ENCODE measurements around the gene SNAPC2. TPM values are rescaled to one million over a fixed set of nuclear protein-coding genes. Genes with fewer than 3 reads are reported as not detected.

SNAPC2 gene
- total RNA-seq, 2 experiments from 2014 or later, result 20.4 to 24.1 TPM

DNA sequence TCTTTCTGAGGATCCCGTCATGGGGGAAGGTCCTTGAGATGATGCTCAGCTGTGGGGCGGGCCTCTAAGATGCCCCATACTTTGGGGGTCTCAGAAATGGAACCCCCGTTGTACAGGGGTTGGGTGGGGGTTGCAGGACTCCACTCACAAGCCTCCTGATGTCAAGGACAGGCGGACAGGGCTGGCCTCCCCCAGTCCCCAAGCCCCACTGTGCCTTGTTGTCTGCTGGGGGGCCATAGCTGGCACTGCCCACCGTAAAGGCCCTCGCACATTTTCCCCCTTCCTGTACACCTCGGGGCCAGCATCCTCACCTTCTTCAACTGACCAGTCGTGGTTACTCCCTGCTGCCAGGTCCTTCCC, 2.7 kb downstream of the SNAPC2 start:
- no peak for DNase-seq
- H3K36me3 Mint-ChIP-seq (ENCODE audit: low read depth), result no peaks in the 10 kb centered on the region
- ChIA-PET POLR2A (no interaction called here), CTCF (interaction anchor here (3.3 kb wide), 1 partner anchor 19 kb away, joined by 23 read pairs; the partner anchor contains the start of gene MAP2K7)
- H3K4me1 Mint-ChIP-seq, result peaks cover 39% of the 10 kb centered on the region
- H3K9me3 Mint-ChIP-seq, result no peaks in the 10 kb centered on the region
- H3K27ac Mint-ChIP-seq, result no peak overlapping the region
- peaks cover 15% of the 10 kb centered on the region for H3K27me3 Mint-ChIP-seq
- H3K4me3 Mint-ChIP-seq, result no peak overlapping the region

GRCh38 chr19:7923295-7924191, 3.4 kb downstream of the SNAPC2 start:
- DNase-seq, result no peak
- POLR2A ChIA-PET, result no interaction called here
- Mint-ChIP-seq H3K27ac (no peak overlapping the region), H3K27me3 (peaks cover 8% of the 10 kb centered on the region), H3K36me3 (ENCODE audit: low read depth) (no peaks in the 10 kb centered on the region), H3K9me3 (no peaks in the 10 kb centered on the region), H3K4me3 (no peak overlapping the region), H3K4me1 (peaks cover 37% of the 10 kb centered on the region)
- CTCF ChIA-PET, result interaction anchor here (1.1 kb wide), 1 partner anchor 54 kb away, joined by 4 read pairs; no protein-coding TSS in a partner anchor

DNA sequence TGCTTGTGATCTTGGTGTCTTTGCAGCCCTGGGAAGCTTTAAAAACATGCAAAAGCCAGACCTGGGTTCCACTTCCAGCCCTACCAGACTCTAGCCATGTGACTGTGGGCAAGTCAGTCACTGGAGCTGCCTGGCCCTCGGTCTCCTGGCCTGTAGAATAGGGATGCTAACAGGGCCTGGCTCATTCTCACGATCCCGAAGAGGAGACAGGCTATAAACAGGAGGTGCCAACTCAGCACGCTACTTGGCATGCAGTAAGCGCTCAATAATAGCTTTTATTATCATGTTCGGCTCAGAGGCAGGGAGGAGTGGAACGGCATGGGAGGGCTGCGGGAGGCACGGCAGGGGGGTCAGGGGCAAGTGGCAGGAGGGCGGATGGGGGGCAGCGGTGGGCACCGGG, 4.1 kb downstream of the SNAPC2 start:
- CTCF ChIA-PET, result interaction anchor here (1.1 kb wide), 1 partner anchor 55 kb away, joined by 4 read pairs; no protein-coding TSS in a partner anchor
- H3K27ac Mint-ChIP-seq, result no peak overlapping the region
- H3K36me3 Mint-ChIP-seq (ENCODE audit: low read depth), result no peaks in the 10 kb centered on the region
- POLR2A ChIA-PET, result no interaction called here
- DNase-seq, result no peak
- peaks cover 4% of the 10 kb centered on the region for H3K27me3 Mint-ChIP-seq
- peak overlapping the region; percentile 39 for H3K4me3 Mint-ChIP-seq
- peaks cover 39% of the 10 kb centered on the region for H3K4me1 Mint-ChIP-seq
- H3K9me3 Mint-ChIP-seq, result no peaks in the 10 kb centered on the region

DNA sequence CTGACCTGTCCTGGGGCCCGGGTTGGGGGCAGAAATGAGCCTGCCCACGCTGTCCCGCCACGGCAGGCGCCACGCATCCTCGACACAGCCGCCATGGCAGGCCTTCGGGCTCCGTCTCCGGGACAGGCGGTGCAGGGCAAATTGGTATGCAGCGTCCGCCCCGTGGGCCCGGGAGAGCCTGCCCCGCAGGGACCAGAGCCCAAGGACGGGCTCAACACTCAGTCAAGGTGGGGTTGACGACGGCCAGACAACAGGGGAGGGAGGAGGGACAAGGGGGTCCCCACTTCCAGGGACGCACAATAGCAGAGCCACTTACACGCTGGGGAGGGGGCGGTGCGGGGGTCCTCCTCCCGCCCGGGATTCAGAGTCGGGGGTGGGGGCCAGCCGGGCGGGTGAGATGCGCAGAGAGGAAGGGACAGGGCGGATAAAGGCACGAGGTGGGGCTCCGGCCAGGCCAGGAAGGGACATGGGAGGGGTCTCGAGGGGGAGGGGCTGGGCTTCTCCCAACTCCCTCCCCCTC, 4.6 kb downstream of the SNAPC2 start:
- Mint-ChIP-seq H3K4me1 (peaks cover 36% of the 10 kb centered on the region), H3K36me3 (ENCODE audit: low read depth) (no peaks in the 10 kb centered on the region), H3K9me3 (no peaks in the 10 kb centered on the region), H3K27ac (no peak overlapping the region), H3K27me3 (peaks cover under 1% of the 10 kb centered on the region), H3K4me3 (no peak overlapping the region)
- DNase-seq, result no peak
- POLR2A ChIA-PET, result no interaction called here
- CTCF ChIA-PET, result interaction anchor here (1.1 kb wide), 1 partner anchor 55 kb away, joined by 4 read pairs; no protein-coding TSS in a partner anchor

DNA sequence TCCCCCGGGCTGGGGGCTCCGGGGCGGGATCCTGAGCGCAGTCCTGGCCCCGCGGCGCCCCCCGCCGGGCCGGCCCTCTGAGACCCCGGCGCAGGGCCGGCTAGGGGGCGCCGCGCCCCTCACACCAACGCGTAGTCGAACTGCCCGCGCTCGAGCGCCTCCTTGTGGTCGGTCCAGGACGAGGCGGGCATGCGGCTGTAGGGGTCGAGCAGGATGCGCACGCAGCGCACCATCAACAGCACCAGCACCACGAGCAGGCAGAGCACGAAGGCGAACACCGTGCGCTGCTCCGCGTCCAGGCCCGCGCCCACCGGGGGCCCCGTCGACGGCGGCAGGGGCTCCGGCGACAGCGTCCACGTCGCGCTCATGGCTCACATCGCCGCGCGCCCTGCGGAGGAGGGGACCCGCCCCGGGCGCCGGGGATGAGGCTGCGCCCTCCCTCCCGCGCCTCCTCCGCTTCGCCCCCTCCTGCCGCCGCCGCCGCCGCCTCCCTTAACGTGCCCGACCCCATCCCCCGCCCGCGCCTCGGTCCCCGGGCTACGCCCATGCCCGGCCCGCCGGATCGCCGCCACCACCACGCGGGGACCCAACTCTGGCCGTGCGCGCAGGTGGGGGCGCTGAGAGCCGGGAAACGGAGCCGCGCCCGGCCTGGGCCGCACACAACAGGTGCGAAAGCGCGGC, 5.2 kb downstream of the SNAPC2 start:
- H3K27ac Mint-ChIP-seq, result peak overlapping the region; percentile 40

GRCh38 chr19:7926021-7926726, 6.0 kb downstream of the SNAPC2 start, which contains the start of gene CTXN1:
Gene CTXN1 (minus strand): TSS chr19:7926135. CDS start chr19:7925538, 597 bp downstream.
- Mint-ChIP-seq H3K4me1 (peaks cover 28% of the 10 kb centered on the region), H3K27me3 (no peaks in the 10 kb centered on the region), H3K4me3 (peak within 1 kb of the TSS; percentile 70), H3K9me3 (no peaks in the 10 kb centered on the region), H3K36me3 (ENCODE audit: low read depth) (no peaks in the 10 kb centered on the region), H3K27ac (peak within 1 kb of the TSS; percentile 40)
- CTCF ChIA-PET, result no interaction called here
- peak; percentile 80 for DNase-seq
- POLR2A ChIA-PET, result interaction anchor here (1.0 to 1.8 kb wide), 3 partner anchors 8 to 18 kb away, joined by 3 to 4 read pairs (median 4); no protein-coding TSS in a partner anchor

More for the DNA sequence above, 5.2 kb downstream of the SNAPC2 start:
- H3K4me3 Mint-ChIP-seq, result peak overlapping the region; percentile 70
- CTCF ChIA-PET, result no interaction called here
- peaks cover 32% of the 10 kb centered on the region for H3K4me1 Mint-ChIP-seq
- peak; percentile 81 for DNase-seq
- no peaks in the 10 kb centered on the region for H3K9me3 Mint-ChIP-seq
- no peaks in the 10 kb centered on the region for H3K27me3 Mint-ChIP-seq
- POLR2A ChIA-PET, result no interaction called here
- H3K36me3 Mint-ChIP-seq (ENCODE audit: low read depth), result no peaks in the 10 kb centered on the region

DNA sequence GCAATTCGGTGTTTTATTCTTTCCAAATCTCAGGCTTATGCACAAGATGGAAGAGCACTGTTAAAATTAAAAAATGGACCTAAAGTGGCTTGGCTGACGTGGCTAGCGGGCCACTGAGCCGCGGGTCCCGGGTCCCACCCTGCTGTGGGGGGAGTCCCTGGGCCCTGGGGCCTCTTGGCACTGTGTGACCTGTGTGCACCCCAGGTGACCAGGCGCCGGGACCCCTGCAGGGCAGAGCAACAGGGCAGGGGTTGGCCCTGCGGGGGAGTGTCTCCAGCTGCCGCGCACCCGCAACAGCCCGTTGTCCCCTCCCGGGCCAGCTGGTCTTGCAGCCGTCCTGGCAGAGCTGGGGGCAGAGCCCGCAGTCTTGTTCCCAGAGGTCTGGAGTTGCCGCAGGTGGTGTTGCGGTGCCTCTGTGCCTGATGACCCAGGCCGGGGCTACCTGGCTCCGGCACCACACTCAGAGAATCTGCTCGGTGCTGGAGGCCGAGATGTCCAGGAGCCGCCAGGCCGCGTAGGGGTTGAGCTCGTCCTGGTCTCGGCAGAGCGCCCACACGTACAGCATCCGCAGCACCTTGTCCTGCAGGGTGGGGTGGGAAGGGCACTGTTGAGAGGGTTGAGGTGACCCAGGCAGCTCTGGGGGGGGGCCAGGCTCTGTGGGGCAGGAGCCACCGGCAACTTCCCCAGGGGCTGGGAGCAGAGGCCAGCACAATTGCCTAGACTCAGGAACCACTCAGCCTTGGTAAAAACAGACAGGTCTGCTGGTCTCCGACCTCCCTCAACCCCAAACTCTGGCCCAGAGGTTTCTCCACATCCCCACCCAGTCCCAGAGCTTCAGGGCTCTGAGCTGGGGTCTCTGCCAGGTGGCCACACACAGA, 6.8 kb downstream of the SNAPC2 start:
- H3K27ac Mint-ChIP-seq, result no peak overlapping the region
- H3K4me3 Mint-ChIP-seq, result peak overlapping the region; percentile 19
- no peaks in the 10 kb centered on the region for H3K9me3 Mint-ChIP-seq
- H3K4me1 Mint-ChIP-seq, result peaks cover 22% of the 10 kb centered on the region
- H3K36me3 Mint-ChIP-seq (ENCODE audit: low read depth), result no peaks in the 10 kb centered on the region
- no peaks in the 10 kb centered on the region for H3K27me3 Mint-ChIP-seq
- DNase-seq, result no peak
- CTCF ChIA-PET, result interaction anchor here (0.6 to 0.9 kb wide), 2 partner anchors 16 to 227 kb away, joined by 3 read pairs; partner anchors contain the start of gene TIMM44
- POLR2A ChIA-PET, result interaction anchor here (1.0 to 1.8 kb wide), 3 partner anchors 9 to 17 kb away, joined by 3 to 4 read pairs (median 4); no protein-coding TSS in a partner anchor

GRCh38 chr19:7927605-7928333, 7.6 kb downstream of the SNAPC2 start:
- Mint-ChIP-seq H3K4me3 (no peak overlapping the region), H3K4me1 (peaks cover 19% of the 10 kb centered on the region), H3K36me3 (ENCODE audit: low read depth) (peaks cover 3% of the 10 kb centered on the region), H3K27me3 (no peaks in the 10 kb centered on the region), H3K9me3 (no peaks in the 10 kb centered on the region), H3K27ac (no peak overlapping the region)
- POLR2A ChIA-PET, result interaction anchor here (1.8 kb wide), 1 partner anchor 15 kb away, joined by 4 read pairs; no protein-coding TSS in a partner anchor
- DNase-seq, result no peak
- CTCF ChIA-PET, result interaction anchor here (0.6 to 1.7 kb wide), 3 partner anchors 14 to 226 kb away, joined by 3 to 4 read pairs (median 3); partner anchors contain the start of gene TIMM44

GRCh38 chr19:7928334-7928706, 8.2 kb downstream of the SNAPC2 start:
- no peak overlapping the region for H3K4me3 Mint-ChIP-seq
- POLR2A ChIA-PET, result interaction anchor here (1.7 kb wide), 1 partner anchor 15 kb away, joined by 11 read pairs; the partner anchor contains the start of gene TIMM44
- H3K9me3 Mint-ChIP-seq, result no peaks in the 10 kb centered on the region
- no peaks in the 10 kb centered on the region for H3K27me3 Mint-ChIP-seq
- peaks cover 3% of the 10 kb centered on the region for H3K36me3 Mint-ChIP-seq (ENCODE audit: low read depth)
- H3K4me1 Mint-ChIP-seq, result peaks cover 16% of the 10 kb centered on the region
- no peak overlapping the region for H3K27ac Mint-ChIP-seq
- no peak for DNase-seq
- CTCF ChIA-PET, result interaction anchor here (1.7 to 3.5 kb wide), 4 partner anchors 8 to 59 kb away, joined by 4 to 28 read pairs (median 12); partner anchors contain the start of genes SNAPC2 and TIMM44

GRCh38 chr19:7928741-7929701, 8.9 kb downstream of the SNAPC2 start:
- H3K9me3 Mint-ChIP-seq, result no peaks in the 10 kb centered on the region
- ChIA-PET POLR2A (interaction anchor here (1.7 to 1.8 kb wide), 2 partner anchors 8 to 14 kb away, joined by 8 to 11 read pairs; partner anchors contain the start of genes SNAPC2 and TIMM44), CTCF (interaction anchor here (0.6 to 3.5 kb wide), 8 partner anchors 9 to 605 kb away, joined by 3 to 28 read pairs (median 4); partner anchors contain the start of genes SNAPC2 and TIMM44)
- no peak overlapping the region for H3K27ac Mint-ChIP-seq
- H3K4me3 Mint-ChIP-seq, result no peak overlapping the region
- H3K27me3 Mint-ChIP-seq, result no peaks in the 10 kb centered on the region
- peaks cover 6% of the 10 kb centered on the region for H3K36me3 Mint-ChIP-seq (ENCODE audit: low read depth)
- H3K4me1 Mint-ChIP-seq, result peaks cover 16% of the 10 kb centered on the region
- DNase-seq, result peak; percentile 56

Data from activated CD4-positive, alpha-beta memory T cell treated with anti-CD3 and anti-CD28 coated beads, Interleukin-2, amount 10 ng/mL, durations not matched to agents 7 days and 5 days (primary cell).